ENCODE measurements around the gene BRSK2.
"Not testable (repeated sequence)": the region's sequence is repeated elsewhere in the genome, so short reads cannot be mapped to it uniquely, and the experiment has no call there.

BRSK2 gene

DNA sequence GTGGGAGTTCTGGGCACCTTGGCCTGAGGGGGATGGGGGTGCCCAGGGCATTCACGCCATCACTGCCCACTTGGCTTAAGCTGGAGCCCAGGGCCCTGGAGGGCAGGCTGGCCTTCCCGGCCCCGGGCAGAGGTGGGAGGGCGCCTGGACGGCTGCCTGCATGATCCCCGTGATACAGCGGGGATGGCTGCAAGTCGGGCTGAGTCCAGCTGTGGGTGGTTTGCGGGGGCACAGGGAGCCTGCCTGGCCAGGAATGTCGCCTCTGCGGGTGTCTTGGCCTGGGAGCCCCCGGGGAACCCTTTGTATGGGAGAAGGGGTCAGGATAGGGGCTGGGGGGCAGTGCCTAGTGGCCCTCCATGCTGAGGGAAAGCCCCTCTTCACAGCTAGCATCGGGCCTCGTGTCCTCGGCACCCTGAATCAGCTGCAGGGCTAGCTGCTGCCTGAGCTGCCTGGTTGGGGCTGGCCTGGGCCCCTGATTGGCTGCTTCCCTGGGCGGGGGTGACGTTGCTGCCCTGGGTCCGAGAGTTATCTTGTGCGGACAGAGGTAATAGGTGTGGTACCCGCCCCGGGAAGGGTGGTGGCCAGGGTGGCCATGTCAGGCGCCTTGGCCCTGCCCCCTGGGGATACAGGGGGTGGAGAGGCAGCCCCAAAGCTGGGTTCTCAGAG, 8.3 kb downstream of the BRSK2 start:
- DNase-seq: no peak

DNA sequence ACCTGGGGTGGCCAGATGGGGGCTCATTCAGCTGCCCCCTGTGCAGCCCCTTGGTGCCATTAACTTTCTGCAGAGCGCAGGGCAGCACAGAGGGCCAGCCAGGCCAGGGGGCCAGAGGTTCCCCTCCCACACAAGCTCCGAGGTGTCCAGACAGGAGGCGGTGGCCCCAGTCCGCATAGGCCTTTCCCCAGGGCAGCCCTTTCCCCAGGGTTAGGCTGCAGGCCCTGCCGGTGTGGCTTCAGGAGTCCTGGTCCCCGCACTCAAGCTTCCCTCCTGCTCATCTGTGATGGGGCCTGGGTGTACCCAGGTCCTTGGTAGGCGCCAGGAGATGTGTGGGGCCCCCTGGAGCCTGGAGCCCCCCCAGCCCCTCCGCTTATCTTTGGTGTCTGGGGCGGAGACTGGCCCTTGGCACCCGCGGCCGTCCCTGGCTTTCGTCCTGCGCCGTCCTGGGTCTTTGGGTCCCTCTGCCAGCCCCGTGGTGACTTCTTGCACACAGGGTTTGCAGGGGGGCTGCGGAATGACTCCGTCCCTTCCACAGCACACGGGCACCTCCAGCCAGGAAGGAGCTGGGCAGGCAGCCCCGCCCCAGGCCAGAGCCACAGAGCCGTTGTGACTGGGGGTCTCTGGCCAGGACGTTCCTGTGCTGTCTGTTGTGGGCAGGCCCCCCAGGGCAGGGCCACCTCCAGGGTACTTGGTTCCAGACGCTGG, 8.9 kb downstream of the BRSK2 start:
- no peak for DNase-seq

DNA sequence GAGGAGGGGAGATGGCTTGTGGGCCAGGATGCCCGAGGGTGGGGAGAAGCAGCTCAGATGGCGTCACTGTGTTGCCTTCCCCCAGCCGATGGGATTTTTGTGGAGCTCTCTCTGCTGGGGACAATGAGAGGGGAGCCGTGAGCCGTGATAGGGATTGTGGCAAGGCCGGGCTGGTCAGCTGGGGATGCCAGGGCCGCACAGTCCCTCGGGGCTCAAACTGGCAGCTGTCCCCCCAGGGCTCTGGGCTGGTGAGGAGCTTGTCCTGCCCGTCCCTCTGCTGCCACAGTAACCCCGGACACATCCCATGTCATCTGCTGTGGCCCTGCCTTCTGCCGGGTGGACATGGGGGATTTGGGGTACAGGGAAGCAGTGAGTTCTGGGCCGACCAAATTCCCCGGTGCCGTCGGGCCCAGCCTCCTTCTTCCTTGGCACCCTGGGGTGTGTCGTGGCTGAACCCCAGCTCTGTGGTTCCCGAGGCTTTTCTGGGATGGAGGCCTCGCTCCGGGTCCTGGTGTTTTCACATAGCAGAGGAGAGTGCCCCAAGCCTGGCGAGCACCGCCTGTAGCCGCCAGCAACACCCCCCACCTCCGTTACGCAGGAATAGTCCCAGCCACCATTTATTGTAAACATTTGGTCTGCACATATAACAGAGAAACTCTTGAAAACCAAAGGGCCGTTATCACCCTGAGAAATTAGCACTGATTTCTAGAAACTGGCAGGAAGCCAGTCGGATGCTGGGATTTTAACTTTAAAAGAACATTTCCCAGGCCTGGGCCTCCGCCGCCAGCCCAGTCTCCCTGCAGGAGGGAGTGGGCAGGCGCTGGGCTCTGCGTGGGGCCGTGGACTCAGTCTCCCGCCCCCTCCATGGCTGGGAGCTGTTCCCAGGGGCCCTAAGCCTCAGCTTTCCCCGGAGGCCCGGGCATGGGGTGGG, 9.9 kb downstream of the BRSK2 start:
- no peak for DNase-seq

DNA sequence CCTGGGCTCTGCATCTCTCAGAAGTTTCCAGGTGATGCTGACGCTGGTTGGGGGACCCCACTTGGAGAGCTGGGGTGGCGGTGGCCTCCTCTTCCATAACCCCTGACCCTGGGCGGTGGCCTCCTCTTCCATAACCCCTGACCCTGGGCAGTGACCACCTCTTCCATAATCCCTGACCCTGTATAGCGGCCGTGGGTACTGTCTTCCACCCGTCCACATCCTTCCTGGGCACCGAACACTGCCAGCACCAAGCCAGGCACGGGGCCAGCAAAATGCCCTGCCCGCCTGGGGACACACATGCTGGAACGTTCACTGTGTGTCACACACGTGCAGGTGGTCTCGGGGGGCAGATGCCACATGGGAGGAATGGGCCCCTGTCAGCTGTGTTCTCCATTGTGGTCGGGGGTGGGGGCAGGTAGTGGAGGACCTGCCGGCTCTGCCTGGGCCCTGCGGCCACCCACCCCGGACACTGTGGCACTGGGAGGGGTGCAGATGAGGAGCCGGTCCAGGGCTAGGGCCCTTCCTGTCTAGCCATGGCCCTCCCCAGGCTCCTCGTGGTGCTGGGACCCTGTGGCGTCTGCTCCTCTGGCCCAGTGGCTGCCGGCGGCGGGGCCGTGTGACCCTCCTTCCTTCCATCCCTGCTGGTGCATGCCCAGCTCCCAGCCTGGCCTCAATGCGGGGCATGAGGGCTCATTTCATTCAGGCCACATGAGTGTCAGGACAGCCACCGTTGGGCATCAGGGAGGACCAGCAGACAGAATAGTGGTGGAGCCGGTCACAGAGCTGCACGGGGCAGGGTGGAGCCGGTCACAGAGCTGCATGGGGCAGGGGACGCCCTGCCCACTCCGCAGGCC, 10.8 kb downstream of the BRSK2 start:
- DNase-seq: no peak

DNA sequence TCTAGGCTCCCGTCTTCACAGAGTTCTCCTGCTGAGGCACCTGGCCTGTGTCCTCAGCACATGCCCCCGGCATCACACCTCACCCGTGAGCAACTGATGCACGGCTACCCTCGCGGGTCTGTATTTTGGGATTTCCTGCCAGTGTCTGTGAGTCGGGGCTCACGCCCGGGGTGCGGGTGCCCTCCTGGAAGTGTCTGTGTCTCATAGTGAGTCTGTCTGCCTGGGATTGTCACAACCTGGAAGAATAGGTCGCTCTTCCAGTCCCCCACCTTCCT, 11.4 kb downstream of the BRSK2 start:
- no peak for DNase-seq

DNA sequence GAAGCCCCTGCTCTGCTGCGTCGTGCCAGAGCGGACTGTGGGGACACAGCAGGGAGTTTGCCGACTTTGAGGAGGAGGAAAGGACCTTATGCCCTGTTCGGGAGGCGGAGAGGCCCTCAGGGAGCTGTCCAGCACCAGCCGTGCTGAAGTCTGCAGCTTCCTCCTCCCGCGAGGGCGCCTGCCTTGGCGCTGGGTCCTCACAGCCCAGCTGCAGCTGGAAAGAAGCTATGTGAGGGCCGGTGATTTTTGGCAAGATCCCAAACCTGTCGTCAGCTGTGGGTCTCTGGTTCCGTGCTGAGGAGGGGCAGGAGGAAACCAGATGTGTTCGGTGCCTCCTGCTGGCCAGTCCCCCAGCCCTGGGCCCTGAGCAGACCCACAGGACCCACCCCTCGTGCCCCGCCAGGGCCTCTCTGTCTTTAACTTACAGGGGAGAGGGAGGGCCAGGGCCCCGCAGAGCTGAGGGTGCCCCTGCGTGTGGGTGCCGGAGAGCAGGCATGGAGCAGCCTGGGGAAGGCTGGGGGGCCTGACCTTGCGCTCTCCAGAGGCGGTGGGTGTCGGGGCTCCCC, 12.0 kb downstream of the BRSK2 start:
- DNase-seq: no peak

DNA sequence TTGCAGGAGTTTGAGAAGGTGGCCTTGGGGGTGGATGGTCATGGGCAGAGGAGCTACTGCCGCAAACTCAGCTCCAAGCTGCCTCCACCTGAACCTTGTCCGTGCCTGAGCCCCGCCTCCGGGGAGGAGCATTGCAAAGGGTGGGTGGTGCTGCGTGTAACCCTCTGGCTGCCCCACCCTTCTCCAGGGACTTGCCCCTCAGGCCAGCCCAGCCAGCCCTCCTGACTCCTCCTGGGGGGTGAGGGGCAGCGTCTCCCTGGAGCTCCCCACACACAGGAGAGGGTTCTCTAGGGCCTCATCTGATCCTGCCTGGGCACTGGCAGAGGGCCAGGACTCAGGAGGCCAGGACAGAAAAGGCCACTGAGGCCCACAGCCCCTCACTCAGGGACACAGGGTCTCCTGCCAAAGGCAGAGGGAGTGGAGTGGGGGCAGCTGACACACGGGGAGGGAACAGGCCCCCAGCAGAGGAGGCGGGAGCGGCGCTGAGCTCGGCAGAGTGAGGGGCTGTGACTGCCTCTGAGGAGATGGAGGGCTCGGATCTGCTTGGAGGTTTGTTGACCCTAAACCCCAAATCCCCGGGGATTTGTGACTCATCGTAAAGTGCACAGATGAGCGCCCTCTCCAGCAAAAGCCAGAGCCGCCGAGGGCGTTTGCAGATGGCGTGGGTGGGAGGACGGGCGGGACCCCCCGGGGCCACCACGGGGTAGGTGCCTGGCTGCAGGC, 12.8 kb downstream of the BRSK2 start:
- no peak for DNase-seq

DNA sequence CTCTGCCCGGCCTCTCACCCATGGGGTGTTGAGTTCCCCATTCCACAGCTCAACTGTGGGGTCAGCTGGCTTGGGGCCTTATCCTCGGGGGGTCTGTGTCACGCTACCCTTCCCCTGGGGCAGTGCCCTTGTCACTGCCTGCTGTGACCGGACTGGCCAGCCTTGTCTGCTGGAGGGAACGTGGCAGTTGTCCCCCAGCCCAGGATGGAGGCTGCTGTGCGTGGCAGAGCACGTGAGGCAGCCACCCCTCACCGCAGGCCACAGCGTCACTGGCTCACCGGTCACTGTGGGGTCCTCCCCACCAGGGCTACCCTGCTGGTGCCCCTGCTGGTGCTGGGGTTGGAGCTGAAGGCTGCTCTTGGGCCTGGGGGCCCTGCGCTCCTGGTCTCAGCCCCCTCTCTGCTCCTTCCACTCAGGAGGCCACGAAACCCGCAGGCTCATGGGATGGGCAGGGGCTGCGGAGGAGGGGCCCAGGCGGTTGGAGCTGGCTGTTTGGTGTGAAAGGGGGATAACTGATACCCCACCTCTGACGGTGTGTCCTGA, 13.4 kb downstream of the BRSK2 start:
- DNase-seq: no peak

DNA sequence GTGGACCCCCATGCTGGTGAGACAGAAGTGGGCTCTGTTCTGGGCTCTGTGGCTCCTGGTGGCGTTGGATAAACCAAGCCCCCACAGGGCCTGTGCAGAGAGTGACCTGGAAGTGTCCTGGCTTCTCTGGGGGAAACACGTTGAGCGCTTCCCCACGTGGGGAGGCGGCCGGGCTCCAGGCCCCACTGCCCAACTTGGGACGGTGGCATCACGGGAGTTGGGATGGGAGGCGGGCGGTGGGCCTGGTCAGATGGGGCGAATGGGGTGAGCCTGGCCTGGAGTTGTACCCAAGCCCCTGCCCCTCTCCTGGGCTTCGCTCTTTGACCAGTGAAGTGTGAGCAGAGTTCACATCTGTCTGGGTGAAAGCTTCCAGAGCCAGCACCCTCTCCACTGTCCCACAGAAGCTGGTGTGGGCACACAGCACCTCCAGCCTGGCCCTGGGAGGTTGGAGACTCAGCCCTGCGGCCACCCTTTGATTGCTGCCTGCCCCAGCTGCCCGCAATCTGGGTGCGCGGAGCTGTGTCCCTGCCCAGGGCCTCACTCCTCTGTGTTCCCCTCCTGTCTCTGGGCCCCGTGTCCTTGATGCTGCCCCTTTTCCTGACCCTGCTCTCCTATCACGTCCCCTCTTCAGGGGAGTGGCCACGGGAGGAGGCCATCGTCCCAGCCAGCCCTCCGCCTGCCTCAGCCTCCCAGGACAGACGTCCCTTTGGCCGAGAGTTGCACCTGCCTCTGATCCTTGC, 14.2 kb downstream of the BRSK2 start:
- no peak for DNase-seq

DNA sequence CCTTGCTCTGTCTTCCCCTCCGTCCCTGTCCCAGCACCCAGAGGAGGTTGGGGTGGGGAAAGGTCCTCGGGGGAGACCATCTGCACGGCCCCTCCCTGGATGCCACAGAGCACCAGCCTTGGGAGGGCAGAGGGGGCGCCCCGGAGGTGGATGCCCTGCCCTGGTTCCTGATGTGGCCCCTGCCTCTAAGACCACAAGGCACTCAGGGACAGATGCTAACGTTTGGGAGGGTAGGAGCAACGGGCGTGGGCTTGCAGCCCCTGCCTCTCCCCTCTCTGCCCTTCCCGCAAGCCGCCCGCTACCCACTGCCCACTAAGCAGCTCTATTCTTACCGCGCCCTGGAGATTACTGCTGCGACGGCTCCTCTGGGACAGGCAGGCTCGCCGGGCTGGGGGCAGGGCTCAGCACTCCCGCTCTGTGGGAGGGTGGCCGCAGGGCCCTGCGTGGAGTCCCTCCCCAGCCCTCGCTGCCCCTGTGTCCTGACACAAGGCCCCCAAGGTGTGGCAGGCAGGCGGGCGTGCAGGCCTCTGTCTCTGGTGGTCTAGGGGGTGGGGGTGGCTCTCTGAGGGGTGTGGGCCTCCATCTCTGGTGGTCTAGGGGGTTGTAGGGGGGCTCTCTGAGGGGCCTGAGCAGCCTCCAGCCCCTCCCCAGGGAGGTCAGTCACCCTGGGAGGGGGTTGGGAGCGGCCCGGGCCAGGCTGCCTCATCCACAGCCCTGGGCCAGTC, 14.9 kb downstream of the BRSK2 start:
- no peak for DNase-seq

DNA sequence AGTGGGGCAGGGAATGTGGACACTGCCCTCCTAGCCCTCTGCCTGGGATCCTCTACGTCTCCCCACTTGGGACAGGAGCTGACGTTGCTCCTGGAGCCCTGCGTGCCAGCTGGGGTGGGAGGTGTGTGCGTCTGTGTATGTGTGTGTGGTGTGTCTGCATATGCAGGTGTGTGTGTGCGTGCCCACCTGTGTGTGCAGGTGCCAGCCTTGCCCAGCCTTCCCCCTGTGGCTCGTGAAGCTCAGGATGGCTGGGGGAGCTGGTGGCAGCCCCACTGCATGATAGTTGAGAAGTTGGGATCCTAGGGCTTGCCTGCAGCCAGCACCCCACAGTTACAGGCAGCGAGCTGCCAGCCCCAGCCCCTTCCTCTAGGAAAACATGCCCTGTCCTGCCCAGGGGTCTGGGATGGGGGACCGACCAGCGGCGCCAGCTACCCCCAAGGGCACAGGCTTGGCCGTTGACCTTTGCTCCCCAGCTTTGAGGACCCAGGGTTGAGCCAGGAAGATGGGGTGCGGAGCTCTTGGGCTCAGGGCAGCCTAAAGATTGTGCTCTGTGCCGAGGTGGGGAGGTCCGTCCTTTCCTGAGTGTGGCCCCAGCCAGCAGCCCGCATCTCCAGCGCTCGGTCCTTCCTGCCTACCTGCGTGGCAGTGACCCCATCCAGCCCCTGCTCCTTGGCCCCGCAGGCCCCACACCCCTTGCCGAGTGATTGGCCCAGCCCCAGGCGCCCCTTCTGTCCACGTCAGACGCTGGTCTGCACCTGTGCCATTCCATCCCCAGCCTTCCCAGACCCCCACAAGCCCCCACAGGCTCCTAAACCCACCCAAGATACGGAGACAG, 15.7 kb downstream of the BRSK2 start:
- DNase-seq: no peak

DNA sequence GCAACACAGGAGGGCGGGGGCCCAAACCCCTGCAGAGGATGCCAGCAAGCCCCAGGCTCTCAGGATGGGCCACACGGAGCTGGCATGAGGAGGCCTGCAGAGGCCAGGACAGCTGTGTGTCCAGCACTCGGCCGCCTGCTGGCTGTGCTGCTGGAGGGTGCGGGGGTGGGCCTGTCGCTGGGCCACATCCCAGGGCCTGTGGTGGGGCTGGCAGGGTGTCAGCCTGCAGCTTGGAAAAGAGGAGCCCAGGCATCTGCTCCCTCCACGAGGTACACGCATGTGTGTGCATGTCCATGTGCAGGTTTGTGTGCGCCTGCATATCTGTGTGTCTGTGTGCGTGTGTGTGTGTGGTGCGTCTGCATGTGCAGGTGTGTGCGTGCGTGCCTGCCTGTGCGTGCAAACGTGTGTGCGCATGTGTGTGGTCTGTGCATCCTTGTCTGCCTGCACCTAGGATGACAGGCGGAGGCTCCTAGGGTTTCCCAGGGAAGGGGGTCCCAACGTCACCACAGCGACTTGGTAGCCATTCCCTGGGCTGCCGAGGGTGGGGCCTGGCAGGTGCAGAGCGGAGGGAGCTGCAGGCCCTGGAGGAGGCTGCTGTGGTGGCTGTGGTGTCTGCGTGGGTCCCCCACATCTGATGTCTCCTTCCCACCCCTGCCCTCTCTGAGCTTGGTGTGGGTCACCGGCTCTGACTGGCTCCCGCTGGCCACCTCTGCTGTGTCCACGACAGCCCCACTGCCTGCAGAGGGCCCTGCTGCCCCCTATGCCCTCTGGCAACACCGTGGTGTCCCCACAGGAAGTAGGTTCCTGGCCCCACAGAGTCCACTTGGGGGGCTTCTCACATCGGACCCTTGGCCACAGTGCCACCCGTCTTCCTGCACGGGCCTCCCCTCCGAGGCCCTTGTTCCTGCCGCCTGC, 17.1 kb downstream of the BRSK2 start:
- no peak for DNase-seq

DNA sequence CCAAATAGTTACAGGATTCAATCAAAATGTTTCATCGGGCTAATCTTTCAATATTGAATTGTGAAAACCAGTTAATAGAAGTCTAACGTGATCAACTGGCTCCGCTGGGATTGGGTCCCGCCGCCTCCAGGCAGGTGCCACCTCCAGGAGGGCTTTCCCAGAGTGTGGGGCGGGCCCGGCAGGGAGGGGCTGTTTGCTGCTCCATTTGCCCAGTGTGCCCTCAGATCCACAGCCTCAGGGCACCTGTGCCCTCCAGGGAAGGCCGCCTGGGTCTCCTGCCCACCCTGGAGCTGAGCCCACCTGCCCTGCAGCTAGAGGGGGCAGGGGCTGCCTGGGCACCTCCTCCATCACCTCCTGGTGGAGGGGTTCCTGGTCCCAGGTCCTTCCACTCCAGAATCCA, 17.9 kb downstream of the BRSK2 start:
- no peak for DNase-seq

DNA sequence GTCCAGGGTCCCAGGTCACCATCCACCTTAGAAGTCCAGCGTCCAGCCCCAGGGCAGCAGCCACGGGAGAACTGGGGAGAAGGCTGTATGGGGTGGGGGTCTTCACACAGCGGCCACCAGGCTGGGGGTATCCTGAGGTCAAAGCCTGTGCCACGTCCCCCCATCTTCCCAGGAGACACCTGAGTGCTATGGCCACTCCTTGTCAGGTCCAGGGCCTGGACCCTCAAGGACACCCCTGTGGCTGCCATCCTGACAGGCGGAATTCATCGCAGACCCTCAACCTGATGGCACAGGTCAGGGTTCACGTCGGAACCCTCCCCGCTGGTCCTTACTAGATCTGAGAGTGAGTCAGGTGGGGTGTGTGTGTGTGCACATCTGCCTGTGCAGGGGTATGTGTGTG, 18.6 kb downstream of the BRSK2 start:
- DNase-seq: no peak

DNA sequence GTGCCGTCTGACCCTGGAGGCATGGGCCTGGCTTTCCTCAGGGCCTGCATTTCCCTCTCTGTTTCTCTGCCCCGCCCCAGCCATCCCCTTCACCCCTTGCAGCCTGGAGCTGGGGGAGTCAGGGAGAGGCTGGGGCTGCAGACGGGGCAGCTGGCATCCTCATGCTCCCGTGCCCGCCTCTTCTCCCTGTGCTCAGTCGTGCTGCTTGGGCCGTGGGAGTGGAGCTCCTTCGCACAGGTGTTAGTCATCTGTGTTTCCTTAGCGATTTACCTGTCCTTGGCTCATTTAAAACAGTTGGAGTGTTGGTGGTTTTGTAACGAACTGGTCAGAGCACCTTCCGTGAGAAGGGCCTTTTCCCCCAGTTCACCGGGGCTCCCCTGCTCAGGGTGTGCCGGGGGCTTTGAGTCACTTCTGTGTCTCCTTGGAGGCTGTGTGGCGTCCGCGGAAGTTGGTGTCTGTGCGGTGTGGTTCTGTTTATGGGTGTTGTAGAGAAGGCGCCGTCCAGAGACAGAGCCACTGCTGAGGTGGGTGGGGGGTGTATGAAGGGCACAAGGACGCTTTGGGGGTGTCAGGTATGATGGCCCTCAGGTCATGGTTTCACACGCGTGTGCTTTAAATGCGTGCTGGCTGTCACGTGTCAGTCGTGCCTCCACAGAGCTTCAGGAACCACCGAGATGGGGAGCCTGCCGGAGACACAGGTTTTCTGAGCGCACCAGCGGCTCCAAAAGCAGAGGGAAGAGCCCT, 19.5 kb downstream of the BRSK2 start:
- DNase-seq: no peak

DNA sequence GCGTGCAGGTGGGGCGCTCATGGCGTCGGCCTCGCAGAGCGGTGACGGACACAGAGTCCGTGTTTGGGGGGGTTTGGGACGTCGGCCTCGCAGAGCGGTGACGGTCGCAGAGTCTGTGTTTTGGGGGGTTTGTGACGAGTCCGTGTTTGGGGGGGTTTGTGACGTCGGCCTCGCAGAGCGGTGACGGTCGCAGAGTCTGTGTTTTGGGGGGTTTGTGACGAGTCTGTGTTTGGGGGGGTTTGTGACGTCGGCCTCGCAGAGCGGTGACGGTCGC, 20.1 kb downstream of the BRSK2 start:
- not testable (repeated sequence) for DNase-seq

All from NCI-H510A (cell line).